A673 (cell line): Measurements from ENCODE around the gene NUP88. TPM values are rescaled to one million over a fixed set of nuclear protein-coding genes. Genes with fewer than 3 reads are reported as not detected.

Experiments used
- BruUV-seq: library from RNA; stranded (reverse); fragments of 400-500 nt; replicated peaks from 2 replicates; lab custom pipeline; 2021; lab: Mats Ljungman, UMichigan
- CTCF ChIA-PET: fragments of 300-600 bp; sonication (Branson Sonifier 250); formaldehyde crosslinking; loops from one replicate; lab custom pipeline; 2022; ENCODE audit warnings: antibody characterized with exemption; lab: Charles Lee
- POLR2A ChIA-PET: fragments of 300-600 bp; sonication (Branson Sonifier 250); formaldehyde crosslinking; loops from one replicate; lab custom pipeline; 2022; ENCODE audit warnings: antibody characterized with exemption; ENCODE audit not compliant: low non-redundant PET; lab: Charles Lee
- DNase-seq: peaks from one replicate; pipeline ENCODE4 v3.0.0-alpha.2; 2015; ENCODE audit warnings: low spot score
- H3K27ac ChIP-seq: fragments of 200-600 bp; sonication (generic); 2 replicates; pipeline ENCODE4 v1.5.1; 2016; ENCODE audit warnings: mixed run types, low read depth, mild to moderate bottlenecking, mixed read lengths, antibody characterized with exemption, low read length; ENCODE audit not compliant: poor library complexity, severe bottlenecking
- H3K27me3 ChIP-seq: fragments of 200-600 bp; sonication (generic); replicated peaks from 2 replicates; pipeline ENCODE4 v1.6.1; 2017; ENCODE audit warnings: mixed run types, low read depth, mild to moderate bottlenecking, mixed read lengths, antibody characterized with exemption, low read length; ENCODE audit not compliant: insufficient read depth, poor library complexity
- H3K36me3 ChIP-seq: fragments of 200-600 bp; sonication (generic); 2 replicates; pipeline ENCODE4 v1.6.1; 2016; ENCODE audit warnings: mixed run types, mild to moderate bottlenecking, mixed read lengths, antibody characterized with exemption, low read length; ENCODE audit not compliant: insufficient read depth, poor library complexity, severe bottlenecking
- H3K4me1 ChIP-seq: fragments of 200-600 bp; sonication (generic); 2 replicates; pipeline ENCODE4 v1.6.1; 2017; ENCODE audit warnings: mixed run types, mild to moderate bottlenecking, mixed read lengths, antibody characterized with exemption, low read length; ENCODE audit not compliant: insufficient read depth, poor library complexity, severe bottlenecking
- H3K4me3 ChIP-seq: fragments of 200-600 bp; sonication (generic); 2 replicates; pipeline ENCODE4 v1.5.1; 2016; ENCODE audit warnings: low read depth, mixed run types, mild to moderate bottlenecking, mixed read lengths, low read length; ENCODE audit not compliant: poor library complexity, severe bottlenecking
- H3K9me3 ChIP-seq: fragments of 200-600 bp; sonication (generic); 2 replicates; pipeline ENCODE4 v1.6.1; 2016; ENCODE audit warnings: mixed run types, low read depth, mild to moderate bottlenecking, mixed read lengths, antibody characterized with exemption, low read length; ENCODE audit not compliant: poor library complexity, severe bottlenecking
- CTCF ChIP-seq: fragments of 300-800, 200-600 bp; sonication (generic); conservative IDR thresholded peaks from 2 replicates; pipeline ENCODE4 v1.5.1; 2017; ENCODE audit warnings: low read depth, mild to moderate bottlenecking, antibody characterized with exemption, low read length, moderate library complexity, mixed read lengths
- EZH2 ChIP-seq: fragments of 200-600 bp; sonication (generic); IDR thresholded peaks from 2 replicates; pipeline ENCODE4 v1.6.1; 2017; ENCODE audit warnings: borderline replicate concordance, low read depth, mild to moderate bottlenecking, mixed read lengths, antibody characterized with exemption, low read length; ENCODE audit not compliant: poor library complexity, severe bottlenecking
- intact Hi-C: fragments of 100-400 bp; cut with micrococcal nuclease; formaldehyde crosslinking; loops from one replicate; pipeline ENCODE4 v1.10.0; 2022; ENCODE audit not compliant: unreplicated experiment
- total RNA-seq: library from RNA; stranded (reverse); gene quantifications from 2 replicates; pipeline ENCODE4 v1.2.3, GENCODE V29; 2021

Gene NUP88
- total RNA-seq, 1 experiment from 2014 or later, result 132 TPM

GRCh38 chr17:5466295-5466694 lies 46.8 kb upstream of the NUP88 start:
- Histone ChIP-seq H3K27ac (no peak overlapping the region), H3K36me3 (peaks cover 4% of the 10 kb centered on the region), H3K4me1 (no peaks in the 10 kb centered on the region), H3K9me3 (no peaks in the 10 kb centered on the region), H3K27me3 (no peaks in the 10 kb centered on the region), H3K4me3 (no peak overlapping the region)
- TF ChIP-seq CTCF (no peak), EZH2 (no peak)
- no TSS peak for BruUV-seq
- ChIA-PET POLR2A (interaction anchor here (0.6 kb wide), 1 partner anchor 20 kb away, joined by 3 read pairs; the partner anchor contains the start of gene DERL2), CTCF (no interaction called here)
- DNase-seq, result no peak
- intact Hi-C loops, result no loop called here

DNA sequence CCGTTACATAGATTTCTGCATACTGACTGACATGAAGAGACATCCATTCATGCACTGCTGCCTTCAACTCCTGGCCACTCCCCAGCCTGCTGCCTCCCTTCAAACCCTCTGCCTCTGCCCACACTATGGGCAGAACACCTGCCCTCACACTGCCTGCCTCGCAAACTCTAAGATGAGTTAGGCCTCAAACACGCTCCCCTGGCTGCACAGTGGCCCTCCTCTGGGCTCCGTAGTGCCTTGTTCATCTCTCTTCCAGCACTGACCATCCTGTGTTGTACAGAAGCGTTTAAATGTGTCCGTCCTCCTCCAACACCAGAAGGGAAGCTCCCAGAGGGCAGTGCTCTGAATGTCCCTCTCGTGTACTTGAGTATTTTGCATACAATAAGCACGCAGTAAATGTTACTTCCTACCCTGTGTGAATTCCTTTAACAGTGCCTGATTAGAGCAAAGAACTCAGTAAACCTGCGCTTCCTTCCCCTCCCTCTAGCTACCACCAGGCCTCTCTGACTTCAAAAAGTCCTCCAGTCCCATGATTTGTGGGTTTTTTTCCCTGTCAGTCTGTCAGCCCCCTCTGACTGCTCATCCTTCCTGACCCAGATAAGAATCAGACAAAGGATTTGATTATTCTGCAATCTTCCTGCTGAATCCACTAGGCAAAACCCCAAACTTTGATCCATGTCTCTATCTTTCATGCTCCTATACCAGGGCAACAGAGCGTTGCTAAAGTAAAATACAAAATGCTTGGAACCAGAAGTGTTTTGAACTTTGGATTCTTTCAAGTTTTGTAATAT lies 45.5 kb upstream of the NUP88 start:
- TF ChIP-seq EZH2 (no peak), CTCF (no peak)
- ChIA-PET CTCF (no interaction called here), POLR2A (no interaction called here)
- intact Hi-C loops, result no loop called here
- no peak overlapping the region for H3K4me3 ChIP-seq
- H3K4me1 ChIP-seq, result no peaks in the 10 kb centered on the region
- peak overlapping the region; percentile 37 for H3K27ac ChIP-seq
- DNase-seq, result no peak
- no peaks in the 10 kb centered on the region for H3K9me3 ChIP-seq
- H3K27me3 ChIP-seq, result no peaks in the 10 kb centered on the region
- no TSS peak for BruUV-seq
- peaks cover 17% of the 10 kb centered on the region for H3K36me3 ChIP-seq

DNA sequence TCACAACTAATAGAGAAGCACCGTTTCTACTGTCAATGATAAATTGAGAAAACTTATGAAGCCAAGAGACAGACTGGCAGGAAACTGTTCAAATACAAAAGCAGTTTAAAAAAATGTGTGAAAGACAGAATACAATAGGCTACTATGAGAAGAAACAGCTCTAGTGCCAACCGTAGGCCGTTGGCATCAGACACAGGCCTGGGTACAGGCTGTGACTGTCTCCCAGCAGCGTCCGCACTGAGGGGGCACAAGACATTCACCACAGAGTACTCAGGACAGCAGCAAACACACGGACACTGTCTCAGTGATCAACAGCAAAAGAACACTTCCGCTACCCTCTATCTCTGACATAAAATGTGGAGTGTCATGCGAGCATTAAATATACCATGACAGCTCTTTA lies 27.3 kb upstream of the NUP88 start:
- Histone ChIP-seq H3K27me3 (no peaks in the 10 kb centered on the region), H3K4me3 (no peak overlapping the region), H3K9me3 (no peaks in the 10 kb centered on the region), H3K4me1 (no peaks in the 10 kb centered on the region), H3K36me3 (peaks cover 60% of the 10 kb centered on the region), H3K27ac (no peak overlapping the region)
- DNase-seq, result no peak
- intact Hi-C loops, result no loop called here
- CTCF ChIA-PET, result no interaction called here
- POLR2A ChIA-PET, result no interaction called here
- no peak for TF ChIP-seq EZH2
- no peak for TF ChIP-seq CTCF
- BruUV-seq, result no TSS peak
